AG09309 (cell line): ENCODE results near the gene GPR32.
"Not testable (repeated sequence)": the region's sequence is repeated elsewhere in the genome, so short reads cannot be mapped to it uniquely, and the experiment has no call there.

Experiments used
- DNase-seq: peaks from one replicate; pipeline ENCODE4 v3.0.0-alpha.2; 2010; ENCODE audit warnings: low read depth
- H3K4me3 ChIP-seq: 2 replicates; pipeline ENCODE4 v1.5.1; 2011; ENCODE audit warnings: mild to moderate bottlenecking, low read depth, low read length, moderate library complexity; ENCODE audit not compliant: control insufficient read depth
- CTCF ChIP-seq: IDR thresholded peaks from 2 replicates; pipeline ENCODE4 v1.5.1; 2011; ENCODE audit warnings: mild to moderate bottlenecking, low read depth, low read length, inconsistent platforms; ENCODE audit not compliant: insufficient read depth, control insufficient read depth; ENCODE audit errors: missing control alignments

GPR32 gene

GRCh38 chr19:50749490-50749889, 20.8 kb upstream of the GPR32 start:
- no peak for TF ChIP-seq CTCF
- no peak overlapping the region for H3K4me3 ChIP-seq
- no peak for DNase-seq

- DNase-seq, result no peak
- no peak overlapping the region for H3K4me3 ChIP-seq
- no peak for TF ChIP-seq CTCF
Measured at GRCh38 chr19:50750010-50750409, 20.3 kb upstream of the GPR32 start.

GRCh38 chr19:50753879-50754278, 16.4 kb upstream of the GPR32 start:
- H3K4me3 ChIP-seq, result no peak overlapping the region
- no peak for DNase-seq
- no peak for TF ChIP-seq CTCF

GRCh38 chr19:50756244-50756643, 14.0 kb upstream of the GPR32 start:
- not testable (repeated sequence) for H3K4me3 ChIP-seq, DNase-seq

GRCh38 chr19:50757624-50758023, 12.6 kb upstream of the GPR32 start:
- DNase-seq, H3K4me3 ChIP-seq: not testable (repeated sequence)

- H3K4me3 ChIP-seq, DNase-seq: not testable (repeated sequence)
Measured at GRCh38 chr19:50759076-50759475, 11.2 kb upstream of the GPR32 start.

GRCh38 chr19:50759886-50760285, 10.4 kb upstream of the GPR32 start:
- no peak overlapping the region for H3K4me3 ChIP-seq
- TF ChIP-seq CTCF, result no peak
- no peak for DNase-seq

- not testable (repeated sequence) for DNase-seq, H3K4me3 ChIP-seq
Measured at GRCh38 chr19:50761501-50761900, 8.8 kb upstream of the GPR32 start.

GRCh38 chr19:50763521-50763920, 6.7 kb upstream of the GPR32 start:
- not testable (repeated sequence) for DNase-seq, H3K4me3 ChIP-seq

GRCh38 chr19:50764409-50764808, 5.9 kb upstream of the GPR32 start:
- no peak for TF ChIP-seq CTCF
- no peak for DNase-seq

GRCh38 chr19:50766746-50767145, 3.5 kb upstream of the GPR32 start:
- not testable (repeated sequence) for H3K4me3 ChIP-seq, DNase-seq

More at GRCh38 chr19:50764409-50764808, 5.9 kb upstream of the GPR32 start:
- no peak overlapping the region for H3K4me3 ChIP-seq

- not testable (repeated sequence) for DNase-seq, H3K4me3 ChIP-seq
Measured at GRCh38 chr19:50767263-50767662, 3.0 kb upstream of the GPR32 start.
